ENCODE results near the gene KIF25.

The KIF25 gene

GRCh38 chr6:168072730-168073129 lies 75.3 kb downstream of the KIF25 start:
- TF ChIP-seq ZBTB7A (IDR thresholded peaks at IDR 0.05; ENCODE audit: low read depth) (no peak), CEBPB (IDR thresholded peaks at IDR 0.05) (no peak)

- TF ChIP-seq ZBTB7A (IDR thresholded peaks at IDR 0.05; ENCODE audit: low read depth), result no peak
- no peak for TF ChIP-seq USF1 (IDR thresholded peaks at IDR 0.05)
- TF ChIP-seq EP300 (IDR thresholded peaks at IDR 0.05; ENCODE audit: borderline replicate concordance), result no peak
- no peak for TF ChIP-seq TEAD4 (IDR thresholded peaks at IDR 0.05)
- TF ChIP-seq CREB1 (IDR thresholded peaks at IDR 0.05; ENCODE audit: low read depth), result no peak
- no peak for TF ChIP-seq TAF1 (IDR thresholded peaks at IDR 0.05; ENCODE audit: low read depth)
Observed at GRCh38 chr6:168073937-168074730, 76.7 kb downstream of the KIF25 start.

GRCh38 chr6:168075216-168075615 lies 77.7 kb downstream of the KIF25 start:
- no peak for TF ChIP-seq RAD21 (IDR thresholded peaks at IDR 0.05; ENCODE audit: low read depth)
- no peak for TF ChIP-seq REST (IDR thresholded peaks at IDR 0.05; ENCODE audit: low read depth)
- no peak for TF ChIP-seq YY1 (IDR thresholded peaks at IDR 0.05; ENCODE audit: low read depth)
- TF ChIP-seq FOXM1 (IDR thresholded peaks at IDR 0.05; ENCODE audit: borderline replicate concordance, low read depth), result no peak
- TF ChIP-seq USF1 (IDR thresholded peaks at IDR 0.05), result no peak
- no peak for TF ChIP-seq NFIC (IDR thresholded peaks at IDR 0.05)
- no peak for TF ChIP-seq TCF12 (IDR thresholded peaks at IDR 0.05; ENCODE audit: low read depth)
- TF ChIP-seq CEBPB (IDR thresholded peaks at IDR 0.05), result no peak
- no peak for TF ChIP-seq ZBTB7A (IDR thresholded peaks at IDR 0.05; ENCODE audit: low read depth)
- no peak for TF ChIP-seq MAX (IDR thresholded peaks at IDR 0.05)
- TF ChIP-seq TAF1 (IDR thresholded peaks at IDR 0.05; ENCODE audit: low read depth), result no peak

- no peak for TF ChIP-seq FOXM1 (IDR thresholded peaks at IDR 0.05; ENCODE audit: borderline replicate concordance, low read depth)
- TF ChIP-seq TCF12 (IDR thresholded peaks at IDR 0.05; ENCODE audit: low read depth), result no peak
- TF ChIP-seq REST (IDR thresholded peaks at IDR 0.05; ENCODE audit: low read depth), result no peak
- no peak for TF ChIP-seq TAF1 (IDR thresholded peaks at IDR 0.05; ENCODE audit: low read depth)
- TF ChIP-seq EP300 (IDR thresholded peaks at IDR 0.05; ENCODE audit: borderline replicate concordance), result no peak
- TF ChIP-seq CEBPB (IDR thresholded peaks at IDR 0.05), result no peak
- TF ChIP-seq MAX (IDR thresholded peaks at IDR 0.05), result no peak
- TF ChIP-seq USF1 (IDR thresholded peaks at IDR 0.05), result no peak
- no peak for TF ChIP-seq EGR1 (IDR thresholded peaks at IDR 0.05)
- no peak for TF ChIP-seq YY1 (IDR thresholded peaks at IDR 0.05; ENCODE audit: low read depth)
- TF ChIP-seq NFIC (IDR thresholded peaks at IDR 0.05), result no peak
- no peak for TF ChIP-seq RAD21 (IDR thresholded peaks at IDR 0.05; ENCODE audit: low read depth)
- no peak for TF ChIP-seq CREB1 (IDR thresholded peaks at IDR 0.05; ENCODE audit: low read depth)
- TF ChIP-seq TEAD4 (IDR thresholded peaks at IDR 0.05), result no peak
- TF ChIP-seq ZBTB7A (IDR thresholded peaks at IDR 0.05; ENCODE audit: low read depth), result no peak
Observed at GRCh38 chr6:168075787-168076202, 78.3 kb downstream of the KIF25 start.

GRCh38 chr6:168078175-168078942 lies 80.9 kb downstream of the KIF25 start:
- TF ChIP-seq TAF1 (IDR thresholded peaks at IDR 0.05; ENCODE audit: low read depth), result no peak
- TF ChIP-seq REST (IDR thresholded peaks at IDR 0.05; ENCODE audit: low read depth), result no peak
- no peak for TF ChIP-seq TCF12 (IDR thresholded peaks at IDR 0.05; ENCODE audit: low read depth)
- no peak for TF ChIP-seq ZBTB7A (IDR thresholded peaks at IDR 0.05; ENCODE audit: low read depth)
- TF ChIP-seq USF1 (IDR thresholded peaks at IDR 0.05), result no peak
- no peak for TF ChIP-seq TEAD4 (IDR thresholded peaks at IDR 0.05)
- no peak for TF ChIP-seq CEBPB (IDR thresholded peaks at IDR 0.05)
- TF ChIP-seq FOXM1 (IDR thresholded peaks at IDR 0.05; ENCODE audit: borderline replicate concordance, low read depth), result no peak
- TF ChIP-seq MAX (IDR thresholded peaks at IDR 0.05), result no peak
- no peak for TF ChIP-seq YY1 (IDR thresholded peaks at IDR 0.05; ENCODE audit: low read depth)
- TF ChIP-seq CREB1 (IDR thresholded peaks at IDR 0.05; ENCODE audit: low read depth), result no peak
- TF ChIP-seq NFIC (IDR thresholded peaks at IDR 0.05), result no peak
- TF ChIP-seq EGR1 (IDR thresholded peaks at IDR 0.05), result no peak
- no peak for TF ChIP-seq RAD21 (IDR thresholded peaks at IDR 0.05; ENCODE audit: low read depth)
- no peak for TF ChIP-seq EP300 (IDR thresholded peaks at IDR 0.05; ENCODE audit: borderline replicate concordance)

Measured in Ishikawa (cell line).